SK-N-SH (cell line): ENCODE results near the gene TGFBI. TPM values are rescaled to one million over a fixed set of nuclear protein-coding genes. Genes with fewer than 3 reads are reported as not detected.

Experiments used
- CTCF ChIA-PET: fragments of 300-600, 350-600 bp; formaldehyde crosslinking; extraction: SDS; loops from one replicate; lab custom pipeline; 2021; lab: Yijun Ruan, JAX
- POLR2A ChIA-PET: fragments of 350-600 bp; sonication (Branson Sonifier 250); formaldehyde crosslinking; extraction: SDS; loops from one replicate; lab custom pipeline; 2020; ENCODE audit warnings: antibody characterized with exemption, inconsistent platforms; lab: Yijun Ruan, JAX
- DNase-seq: peaks from one replicate; pipeline ENCODE4 v3.0.0; 2012
- H2AFZ ChIP-seq: fragments of 200-600 bp; sonication (generic); 2 replicates; pipeline ENCODE4 v1.8.1; 2016; ENCODE audit warnings: antibody characterized with exemption, mild to moderate bottlenecking, low read depth
- H3F3A ChIP-seq: fragments of 200-600 bp; sonication (generic); replicated peaks from 2 replicates; pipeline ENCODE3; 2016; ENCODE audit warnings: antibody characterized with exemption, mild to moderate bottlenecking; ENCODE audit not compliant: insufficient read depth
- H3K27ac ChIP-seq, 2 experiments: fragments of 200-500 bp in 1 of 2; fragments of 200-600 bp in 1 of 2; sonication (Bioruptor generic) in 1 of 2; sonication (generic), shearing (Covaris generic) in 1 of 2; 2 replicates each; pipeline versions ENCODE4 v1.5.1 to v1.6.1; 2014 to 2016; ENCODE audit warnings: low read depth in 2 of 2, inconsistent platforms in 1 of 2, low read length in 1 of 2, mild to moderate bottlenecking in 1 of 2, mixed read lengths in 1 of 2
- H3K27me3 ChIP-seq: fragments of 200-600 bp; sonication (generic), shearing (Covaris generic); 2 replicates; pipeline ENCODE4 v1.6.1; 2016; ENCODE audit warnings: mixed run types; ENCODE audit not compliant: insufficient read depth
- H3K36me3 ChIP-seq, 2 experiments: fragments of 200-500 bp in 1 of 2; fragments of 200-600 bp in 1 of 2; sonication (Bioruptor generic) in 1 of 2; sonication (generic) in 1 of 2; replicated peaks in 1 of 2; 2 replicates each; pipeline versions ENCODE3 to v1.5.1; 2014 to 2016; ENCODE audit warnings: low read length in 1 of 2, mild to moderate bottlenecking in 1 of 2; ENCODE audit not compliant: insufficient read depth in 2 of 2, control insufficient read depth in 1 of 2
- H3K4me1 ChIP-seq, 2 experiments: fragments of 200-500 bp in 1 of 2; fragments of 200-600 bp in 1 of 2; sonication (Bioruptor generic) in 1 of 2; sonication (generic), shearing (Covaris generic) in 1 of 2; 2 replicates each; pipeline versions ENCODE4 v1.5.1 to v1.6.1; 2014 to 2016; ENCODE audit warnings: low read depth in 1 of 2, low read length in 1 of 2, mixed run types in 1 of 2; ENCODE audit not compliant: insufficient read depth in 2 of 2, control insufficient read depth in 1 of 2
- H3K4me2 ChIP-seq: fragments of 200-600 bp; sonication (generic), shearing (Covaris generic); 2 replicates; pipeline ENCODE4 v1.6.1; 2017; ENCODE audit warnings: mixed run types
- H3K4me3 ChIP-seq, 2 experiments: fragments of 200-500 bp in 1 of 2; fragments of 200-600 bp in 1 of 2; sonication (Bioruptor generic) in 1 of 2; sonication (generic), shearing (Covaris generic) in 1 of 2; 2 replicates each; pipeline versions ENCODE4 v1.5.1 to v1.8.1; 2014 to 2016; ENCODE audit warnings: low read depth in 2 of 2, inconsistent platforms in 1 of 2, low read length in 1 of 2, mild to moderate bottlenecking in 1 of 2, mixed read lengths in 1 of 2, moderate library complexity in 1 of 2
- H3K79me2 ChIP-seq: fragments of 200-600 bp; sonication (generic); 2 replicates; pipeline ENCODE4 v1.8.1; 2017; ENCODE audit warnings: mild to moderate bottlenecking; ENCODE audit not compliant: insufficient read depth
- H3K9ac ChIP-seq: fragments of 200-600 bp; sonication (generic); 2 replicates; pipeline ENCODE4 v1.6.1; 2017; ENCODE audit warnings: mixed run types
- H3K9me2 ChIP-seq: fragments of 200-600 bp; sonication (generic); 2 replicates; pipeline ENCODE4 v1.6.1; 2017; ENCODE audit warnings: mixed run types
- H3K9me3 ChIP-seq: fragments of 200-600 bp; sonication (generic); 2 replicates; pipeline ENCODE4 v1.6.1; 2017; ENCODE audit warnings: mixed run types, mild to moderate bottlenecking, moderate library complexity
- H4K20me1 ChIP-seq: fragments of 200-600 bp; sonication (generic); 2 replicates; pipeline ENCODE4 v1.6.1; 2017; ENCODE audit warnings: mild to moderate bottlenecking, mixed run types; ENCODE audit not compliant: insufficient read depth
- CHD2 ChIP-seq: fragments of 150-350 bp; IDR thresholded peaks from 2 replicates; pipeline ENCODE4 v1.6.1; 2018; ENCODE audit warnings: low read length; ENCODE audit not compliant: partially characterized antibody
- ELF1 ChIP-seq: IDR thresholded peaks from 2 replicates; pipeline ENCODE4 v1.4.0; 2012
- EZH2phosphoT487 ChIP-seq: fragments of 200-600 bp; sonication (generic); IDR thresholded peaks from 2 replicates; pipeline ENCODE4 v1.6.1; 2017; ENCODE audit warnings: low read depth, mixed run types, mild to moderate bottlenecking, antibody characterized with exemption, moderate library complexity, borderline replicate concordance
- GATA2 ChIP-seq: sonication (generic); formaldehyde crosslinking; IDR thresholded peaks from 2 replicates; pipeline ENCODE4 v1.5.0; 2020; ENCODE audit warnings: mild to moderate bottlenecking, missing genetic modification reagents
- JUND ChIP-seq: IDR thresholded peaks from 2 replicates; pipeline ENCODE4 v1.4.0; 2012
- PBX3 ChIP-seq: IDR thresholded peaks from 2 replicates; pipeline ENCODE4; 2012
- RAD21 ChIP-seq: IDR thresholded peaks from 2 replicates; pipeline ENCODE4 v1.6.1; 2012; ENCODE audit warnings: mild to moderate bottlenecking, low read length
- REST ChIP-seq: IDR thresholded peaks from 2 replicates; pipeline ENCODE4 v1.6.1; 2012; ENCODE audit warnings: mild to moderate bottlenecking, low read depth, low read length, moderate library complexity
- SIN3A ChIP-seq: IDR thresholded peaks from 2 replicates; pipeline ENCODE4 v1.6.1; 2012; ENCODE audit warnings: low read depth, mild to moderate bottlenecking, low read length, moderate library complexity, borderline replicate concordance
- SMC3 ChIP-seq: IDR thresholded peaks from 2 replicates; pipeline ENCODE4 v1.6.1; 2012; ENCODE audit warnings: low read depth, low read length, improper control_type of control experiment
- TEAD4 ChIP-seq: IDR thresholded peaks from 2 replicates; pipeline ENCODE4 v1.4.0; 2012; ENCODE audit warnings: mild to moderate bottlenecking, borderline replicate concordance; ENCODE audit not compliant: insufficient read depth
- WGBS: methylation state at CpG from one replicate; pipeline ENCODE4 v1.1.6; 2017; ENCODE audit warnings: low lambda C conversion rate; 5-methylcytosine and 5-hydroxymethylcytosine counted together
- polyA plus RNA-seq, 3 experiments: library from polyadenylated mRNA; depleted of rRNA; stranded (reverse); fragments of >200 nt; gene quantifications; 2 replicates each; pipeline ENCODE4 v1.2.3, GENCODE V29; 2012
- TF ChIP-seq, protein P1 (sequence below): fragments of 200-600 bp; sonication (generic); IDR thresholded peaks from 2 replicates; pipeline ENCODE4 v1.6.1; 2017; ENCODE audit warnings: antibody characterized with exemption, mild to moderate bottlenecking, moderate library complexity
- TF ChIP-seq, protein P2 (sequence below): IDR thresholded peaks from 2 replicates; pipeline ENCODE4 v1.4.0; 2012; ENCODE audit warnings: low read depth
- TF ChIP-seq, protein P3 (sequence below): fragments of 150-350 bp; IDR thresholded peaks from 2 replicates; pipeline ENCODE4 v1.6.1; 2017; ENCODE audit warnings: antibody characterized with exemption, low read length, low read depth, borderline replicate concordance

The TGFBI gene
- polyA plus RNA-seq, 1 of the 3 experiments (the other 2 are of a cell fraction) = 2,678 TPM

- Histone ChIP-seq H4K20me1 (no peaks in the 10 kb centered on the region), H2AFZ (no peak overlapping the region), H3K4me2 (no peak overlapping the region), H3K79me2 (no peaks in the 10 kb centered on the region), H3K4me1 (no peaks in the 10 kb centered on the region), H3K27ac (no peak overlapping the region), H3K9ac (no peak overlapping the region), H3F3A (peaks cover 21% of the 10 kb centered on the region), H3K9me3 (no peaks in the 10 kb centered on the region), H3K36me3 (no peaks in the 10 kb centered on the region), H3K9me2 (no peaks in the 10 kb centered on the region), H3K4me3 (no peak overlapping the region), H3K27me3 (no peaks in the 10 kb centered on the region)
- ChIA-PET CTCF (interaction anchor here (1.6 to 9.7 kb wide), 3 partner anchors 13 to 135 kb away, joined by 5 to 73 read pairs (median 6); no protein-coding TSS in a partner anchor), POLR2A (no interaction called here)
- 94% methylated on average over 4 of the region's 4 CpGs for WGBS
- DNase-seq = no peak
- TF ChIP-seq CHD2 = no peak
- TF ChIP-seq, protein P1, sequence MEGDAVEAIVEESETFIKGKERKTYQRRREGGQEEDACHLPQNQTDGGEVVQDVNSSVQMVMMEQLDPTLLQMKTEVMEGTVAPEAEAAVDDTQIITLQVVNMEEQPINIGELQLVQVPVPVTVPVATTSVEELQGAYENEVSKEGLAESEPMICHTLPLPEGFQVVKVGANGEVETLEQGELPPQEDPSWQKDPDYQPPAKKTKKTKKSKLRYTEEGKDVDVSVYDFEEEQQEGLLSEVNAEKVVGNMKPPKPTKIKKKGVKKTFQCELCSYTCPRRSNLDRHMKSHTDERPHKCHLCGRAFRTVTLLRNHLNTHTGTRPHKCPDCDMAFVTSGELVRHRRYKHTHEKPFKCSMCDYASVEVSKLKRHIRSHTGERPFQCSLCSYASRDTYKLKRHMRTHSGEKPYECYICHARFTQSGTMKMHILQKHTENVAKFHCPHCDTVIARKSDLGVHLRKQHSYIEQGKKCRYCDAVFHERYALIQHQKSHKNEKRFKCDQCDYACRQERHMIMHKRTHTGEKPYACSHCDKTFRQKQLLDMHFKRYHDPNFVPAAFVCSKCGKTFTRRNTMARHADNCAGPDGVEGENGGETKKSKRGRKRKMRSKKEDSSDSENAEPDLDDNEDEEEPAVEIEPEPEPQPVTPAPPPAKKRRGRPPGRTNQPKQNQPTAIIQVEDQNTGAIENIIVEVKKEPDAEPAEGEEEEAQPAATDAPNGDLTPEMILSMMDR = no peak
- TF ChIP-seq SIN3A = no peak
- no peak for TF ChIP-seq ELF1
- TF ChIP-seq PBX3 = no peak
- TF ChIP-seq SMC3 = no peak
- TF ChIP-seq JUND = no peak
- TF ChIP-seq, protein P2, sequence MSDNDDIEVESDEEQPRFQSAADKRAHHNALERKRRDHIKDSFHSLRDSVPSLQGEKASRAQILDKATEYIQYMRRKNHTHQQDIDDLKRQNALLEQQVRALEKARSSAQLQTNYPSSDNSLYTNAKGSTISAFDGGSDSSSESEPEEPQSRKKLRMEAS = no peak
- TF ChIP-seq TEAD4 = no peak
- no peak for TF ChIP-seq GATA2 (CRISPR knock-in tag)
- TF ChIP-seq RAD21 = no peak
- TF ChIP-seq, protein P3, sequence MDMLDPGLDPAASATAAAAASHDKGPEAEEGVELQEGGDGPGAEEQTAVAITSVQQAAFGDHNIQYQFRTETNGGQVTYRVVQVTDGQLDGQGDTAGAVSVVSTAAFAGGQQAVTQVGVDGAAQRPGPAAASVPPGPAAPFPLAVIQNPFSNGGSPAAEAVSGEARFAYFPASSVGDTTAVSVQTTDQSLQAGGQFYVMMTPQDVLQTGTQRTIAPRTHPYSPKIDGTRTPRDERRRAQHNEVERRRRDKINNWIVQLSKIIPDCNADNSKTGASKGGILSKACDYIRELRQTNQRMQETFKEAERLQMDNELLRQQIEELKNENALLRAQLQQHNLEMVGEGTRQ = no peak
- no peak for TF ChIP-seq REST
- no peak for TF ChIP-seq EZH2phosphoT487
These were observed 48.2 kb downstream of the TGFBI start for GRCh38 chr5:136076881-136077445.
